Glutamatergic neuron (in vitro differentiated cells): ENCODE data around the gene GOLGA7B. TPM values are rescaled to one million over a fixed set of nuclear protein-coding genes. Genes with fewer than 3 reads are reported as not detected.
"Not testable (repeated sequence)": the region's sequence is repeated elsewhere in the genome, so short reads cannot be mapped to it uniquely, and the experiment has no call there.

Experiments used
- DNase-seq: peaks from one replicate; pipeline ENCODE4 v3.0.0; 2022
- H3K27ac Mint-ChIP-seq: one replicate; pipeline ENCODE4 v1.8.0; 2020; ENCODE audit warnings: mild to moderate bottlenecking, mixed read lengths, inconsistent platforms; ENCODE audit not compliant: unreplicated experiment
- H3K27me3 Mint-ChIP-seq: one replicate; pipeline ENCODE4 v1.8.0; 2020; ENCODE audit warnings: mild to moderate bottlenecking, moderate library complexity, mixed read lengths, inconsistent platforms; ENCODE audit not compliant: unreplicated experiment
- H3K36me3 Mint-ChIP-seq: one replicate; pipeline ENCODE4 v1.8.0; 2020; ENCODE audit warnings: mild to moderate bottlenecking, mixed read lengths, inconsistent platforms; ENCODE audit not compliant: unreplicated experiment
- H3K4me1 Mint-ChIP-seq: one replicate; pipeline ENCODE4 v1.8.0; 2020; ENCODE audit warnings: mild to moderate bottlenecking, low read depth, mixed read lengths, inconsistent platforms; ENCODE audit not compliant: unreplicated experiment
- H3K4me3 Mint-ChIP-seq: one replicate; pipeline ENCODE4 v1.8.0; 2020; ENCODE audit warnings: mild to moderate bottlenecking, mixed read lengths, inconsistent platforms; ENCODE audit not compliant: unreplicated experiment
- H3K9me3 Mint-ChIP-seq: one replicate; pipeline ENCODE4 v1.8.0; 2020; ENCODE audit warnings: mild to moderate bottlenecking, moderate library complexity, mixed read lengths, inconsistent platforms; ENCODE audit not compliant: unreplicated experiment
- total RNA-seq: library from RNA; stranded (reverse); fragmentation: NEBNext Ultra II Directional; extraction: Animal tissue kit (Norgen Biotek cat#: 25700); gene quantifications from one replicate; pipeline ENCODE4 v1.2.1, GENCODE V29; 2021; ENCODE audit not compliant: unreplicated experiment
- TF ChIP-seq, protein P1 (sequence below): fragments of 200-600 bp; sonication (generic); IDR thresholded peaks from one replicate; pipeline ENCODE4 v1.5.0; 2021; ENCODE audit not compliant: partially characterized antibody, unreplicated experiment

The GOLGA7B gene
- total RNA-seq, 1 donor from 2014 or later, result 21.5 TPM

DNA sequence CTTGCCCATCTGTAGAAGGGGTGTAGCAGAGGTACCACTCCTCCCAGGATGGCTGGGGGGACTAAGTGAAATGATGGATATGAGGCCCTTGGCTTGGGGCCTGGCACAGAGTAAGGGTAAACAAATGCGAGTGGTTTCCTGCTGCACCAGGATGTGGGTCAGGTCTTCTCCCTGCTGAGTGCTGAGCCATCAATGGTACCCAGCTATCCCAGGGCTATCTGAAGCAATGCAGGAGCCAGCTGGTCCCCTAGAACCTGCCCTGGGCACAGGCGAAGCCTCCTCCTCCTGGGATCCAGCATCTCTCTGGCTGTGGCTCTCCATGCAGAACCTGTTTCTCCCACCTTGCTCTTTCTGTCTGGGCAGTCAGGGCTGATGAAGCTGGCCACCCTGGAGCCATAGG is 20.9 kb upstream of the GOLGA7B start:
- Mint-ChIP-seq H3K27me3 (peaks cover 9% of the 10 kb centered on the region), H3K4me1 (peaks cover 29% of the 10 kb centered on the region), H3K9me3 (peaks cover 17% of the 10 kb centered on the region), H3K36me3 (peaks cover 4% of the 10 kb centered on the region), H3K27ac (no peak overlapping the region), H3K4me3 (no peak overlapping the region)
- TF ChIP-seq, protein P1, sequence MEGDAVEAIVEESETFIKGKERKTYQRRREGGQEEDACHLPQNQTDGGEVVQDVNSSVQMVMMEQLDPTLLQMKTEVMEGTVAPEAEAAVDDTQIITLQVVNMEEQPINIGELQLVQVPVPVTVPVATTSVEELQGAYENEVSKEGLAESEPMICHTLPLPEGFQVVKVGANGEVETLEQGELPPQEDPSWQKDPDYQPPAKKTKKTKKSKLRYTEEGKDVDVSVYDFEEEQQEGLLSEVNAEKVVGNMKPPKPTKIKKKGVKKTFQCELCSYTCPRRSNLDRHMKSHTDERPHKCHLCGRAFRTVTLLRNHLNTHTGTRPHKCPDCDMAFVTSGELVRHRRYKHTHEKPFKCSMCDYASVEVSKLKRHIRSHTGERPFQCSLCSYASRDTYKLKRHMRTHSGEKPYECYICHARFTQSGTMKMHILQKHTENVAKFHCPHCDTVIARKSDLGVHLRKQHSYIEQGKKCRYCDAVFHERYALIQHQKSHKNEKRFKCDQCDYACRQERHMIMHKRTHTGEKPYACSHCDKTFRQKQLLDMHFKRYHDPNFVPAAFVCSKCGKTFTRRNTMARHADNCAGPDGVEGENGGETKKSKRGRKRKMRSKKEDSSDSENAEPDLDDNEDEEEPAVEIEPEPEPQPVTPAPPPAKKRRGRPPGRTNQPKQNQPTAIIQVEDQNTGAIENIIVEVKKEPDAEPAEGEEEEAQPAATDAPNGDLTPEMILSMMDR, result no peak
- DNase-seq, result no peak

DNA sequence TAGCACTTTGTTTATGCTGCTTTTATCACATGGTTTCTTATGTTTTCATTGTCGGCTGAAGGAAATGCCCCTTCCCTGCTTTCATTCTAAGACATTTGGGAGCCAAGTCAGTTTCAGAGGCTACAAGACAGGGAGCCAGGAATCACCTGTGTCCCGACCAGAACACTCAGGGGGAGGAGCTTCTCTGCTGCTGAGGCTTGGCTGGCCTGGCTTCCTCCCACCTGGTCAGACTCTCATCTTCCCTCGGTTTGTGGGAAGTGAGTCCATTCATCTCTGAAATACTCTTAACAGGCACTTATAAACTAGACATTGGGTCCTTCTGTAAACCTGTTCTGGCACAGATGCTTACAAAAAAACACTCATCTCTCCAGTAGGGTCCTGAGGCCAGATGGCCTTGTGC is 19.6 kb upstream of the GOLGA7B start:
- peaks cover 9% of the 10 kb centered on the region for H3K36me3 Mint-ChIP-seq
- no peak overlapping the region for H3K27ac Mint-ChIP-seq
- H3K4me3 Mint-ChIP-seq, result no peak overlapping the region
- H3K4me1 Mint-ChIP-seq, result peaks cover 23% of the 10 kb centered on the region
- H3K9me3 Mint-ChIP-seq, result peaks cover 19% of the 10 kb centered on the region
- H3K27me3 Mint-ChIP-seq, result peaks cover 10% of the 10 kb centered on the region
- TF ChIP-seq, protein P1, result no peak
- no peak for DNase-seq

DNA sequence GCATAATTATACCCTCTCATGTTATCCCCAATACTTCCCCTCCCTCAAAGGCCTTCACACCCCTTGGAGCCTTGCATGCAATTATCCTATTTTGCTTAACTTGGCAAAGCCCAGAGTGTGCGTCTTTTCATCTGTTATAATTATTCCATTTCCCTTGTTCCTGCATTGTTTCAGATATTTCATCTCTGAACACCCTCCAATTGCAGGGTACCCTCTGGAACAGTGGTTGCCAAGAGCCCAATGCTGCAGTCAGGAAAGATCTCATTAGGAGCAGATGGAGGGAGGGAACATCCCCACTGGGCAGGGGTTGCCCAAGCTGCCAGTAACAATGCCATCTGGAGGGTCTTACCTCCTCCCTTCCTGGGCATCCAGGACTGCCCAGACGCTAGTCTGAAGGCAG is 18.4 kb upstream of the GOLGA7B start:
- no peak overlapping the region for H3K4me3 Mint-ChIP-seq
- no peak for DNase-seq
- H3K36me3 Mint-ChIP-seq, result peaks cover 12% of the 10 kb centered on the region
- peaks cover 11% of the 10 kb centered on the region for H3K9me3 Mint-ChIP-seq
- no peak overlapping the region for H3K27ac Mint-ChIP-seq
- H3K27me3 Mint-ChIP-seq, result peaks cover 6% of the 10 kb centered on the region
- peaks cover 14% of the 10 kb centered on the region for H3K4me1 Mint-ChIP-seq
- TF ChIP-seq, protein P1, result no peak

DNA sequence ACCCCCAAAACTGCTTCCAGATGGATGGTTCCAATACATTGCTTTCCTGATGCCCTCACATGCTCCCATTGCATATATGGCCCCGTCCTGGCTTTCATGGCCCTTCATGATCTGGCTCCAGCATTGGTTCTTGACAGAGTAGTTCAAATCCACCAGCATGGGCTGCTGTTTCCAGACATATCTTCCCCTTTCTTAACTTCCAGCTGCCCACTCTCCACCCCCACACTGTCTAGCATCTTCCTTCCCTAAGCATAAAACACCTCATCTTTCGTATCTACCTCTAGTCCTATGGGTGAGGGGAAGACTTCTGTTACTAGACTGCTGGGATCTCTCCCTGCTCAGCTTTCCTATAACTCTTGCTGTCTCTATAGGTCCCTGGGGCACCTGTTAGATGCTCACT is 13.2 kb upstream of the GOLGA7B start:
- Mint-ChIP-seq H3K4me1 (no peaks in the 10 kb centered on the region), H3K36me3 (peaks cover 27% of the 10 kb centered on the region), H3K27ac (no peak overlapping the region), H3K9me3 (peaks cover 8% of the 10 kb centered on the region), H3K27me3 (peaks cover 9% of the 10 kb centered on the region), H3K4me3 (no peak overlapping the region)
- no peak for DNase-seq
- TF ChIP-seq, protein P1, result no peak

DNA sequence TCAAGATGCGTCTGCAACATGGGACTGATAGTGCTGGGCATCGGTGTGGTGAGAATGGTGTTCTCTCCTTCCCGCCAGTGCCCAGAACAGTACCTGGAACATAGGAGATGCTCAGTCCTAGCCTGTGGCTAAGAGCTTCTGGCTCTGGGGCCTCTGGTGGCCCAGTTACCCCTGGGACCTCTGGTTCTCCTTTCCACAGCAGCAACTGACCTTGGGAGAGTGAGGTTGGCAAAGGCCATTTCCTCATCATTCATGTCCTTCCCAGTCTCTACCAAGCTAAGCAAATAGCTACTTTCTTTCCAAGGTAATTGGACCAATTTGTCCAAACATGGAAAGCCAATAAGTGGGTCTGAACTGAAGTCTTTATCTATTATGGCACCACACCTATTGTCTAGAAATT is 11.6 kb upstream of the GOLGA7B start:
- Mint-ChIP-seq H3K4me3 (no peak overlapping the region), H3K27ac (no peak overlapping the region), H3K9me3 (peaks cover 8% of the 10 kb centered on the region), H3K27me3 (peaks cover 9% of the 10 kb centered on the region), H3K4me1 (peaks cover 4% of the 10 kb centered on the region), H3K36me3 (peaks cover 22% of the 10 kb centered on the region)
- TF ChIP-seq, protein P1, result no peak
- no peak for DNase-seq

DNA sequence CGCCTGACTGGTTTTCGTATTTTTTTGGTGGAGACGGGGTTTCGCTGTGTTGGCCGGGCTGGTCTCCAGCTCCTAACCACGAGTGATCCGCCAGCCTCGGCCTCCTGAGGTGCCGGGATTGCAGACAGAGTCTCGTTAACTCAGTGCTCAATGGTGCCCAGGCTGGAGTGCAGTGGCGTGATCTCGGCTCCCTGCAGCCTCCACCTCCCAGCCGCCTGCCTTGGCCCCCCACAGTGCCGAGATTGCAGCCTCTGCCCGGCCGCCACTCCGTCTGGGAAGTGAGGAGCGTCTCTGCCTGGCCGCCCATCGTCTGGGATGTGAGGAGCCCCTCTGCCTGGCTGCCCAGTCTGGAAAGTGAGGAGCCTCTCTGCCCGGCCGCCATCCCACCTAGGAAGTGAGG is 8.5 kb upstream of the GOLGA7B start:
- H3K4me1 Mint-ChIP-seq, H3K27me3 Mint-ChIP-seq, H3K4me3 Mint-ChIP-seq, DNase-seq, H3K9me3 Mint-ChIP-seq, H3K27ac Mint-ChIP-seq: not testable (repeated sequence)
- H3K36me3 Mint-ChIP-seq, result peaks cover 16% of the 10 kb centered on the region

DNA sequence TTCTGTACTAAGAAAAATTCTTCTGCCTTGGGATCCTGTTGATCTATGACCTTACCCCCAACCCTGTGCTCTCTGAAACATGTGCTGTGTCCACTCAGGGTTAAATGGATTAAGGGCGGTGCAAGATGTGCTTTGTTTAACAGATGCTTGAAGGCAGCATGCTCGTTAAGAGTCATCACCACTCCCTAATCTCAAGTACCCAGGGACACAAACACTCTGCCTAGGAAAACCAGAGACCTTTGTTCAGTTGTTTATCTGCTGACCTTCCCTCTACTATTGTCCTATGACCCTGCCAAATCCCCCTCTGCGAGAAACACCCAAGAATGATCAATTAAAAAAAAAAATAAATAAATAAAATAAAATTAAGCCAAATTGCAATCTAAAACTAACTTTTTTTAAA is 7.5 kb upstream of the GOLGA7B start:
- not testable (repeated sequence) for H3K4me3 Mint-ChIP-seq, H3K4me1 Mint-ChIP-seq, H3K27ac Mint-ChIP-seq, H3K27me3 Mint-ChIP-seq, DNase-seq, H3K36me3 Mint-ChIP-seq, H3K9me3 Mint-ChIP-seq
